KOPT-K1 (cell line): ENCODE measurements around the gene TTC9.

Experiments used
- H3K27ac ChIP-seq: fragments of 200-600 bp; sonication (generic); 2 replicates; pipeline ENCODE4 v1.5.1; 2016; ENCODE audit warnings: antibody characterized with exemption, mild to moderate bottlenecking, low read depth, low read length; ENCODE audit not compliant: poor library complexity, severe bottlenecking
- H3K36me3 ChIP-seq: fragments of 200-600 bp; sonication (generic); 2 replicates; pipeline ENCODE4 v1.5.1; 2017; ENCODE audit warnings: antibody characterized with exemption, mild to moderate bottlenecking, low read length, moderate library complexity; ENCODE audit not compliant: insufficient read depth
- H3K9me3 ChIP-seq: fragments of 200-600 bp; sonication (generic); 2 replicates; pipeline ENCODE4 v1.5.1; 2017; ENCODE audit warnings: antibody characterized with exemption, low read length, mild to moderate bottlenecking; ENCODE audit not compliant: insufficient read depth, poor library complexity, severe bottlenecking

The TTC9 gene

DNA sequence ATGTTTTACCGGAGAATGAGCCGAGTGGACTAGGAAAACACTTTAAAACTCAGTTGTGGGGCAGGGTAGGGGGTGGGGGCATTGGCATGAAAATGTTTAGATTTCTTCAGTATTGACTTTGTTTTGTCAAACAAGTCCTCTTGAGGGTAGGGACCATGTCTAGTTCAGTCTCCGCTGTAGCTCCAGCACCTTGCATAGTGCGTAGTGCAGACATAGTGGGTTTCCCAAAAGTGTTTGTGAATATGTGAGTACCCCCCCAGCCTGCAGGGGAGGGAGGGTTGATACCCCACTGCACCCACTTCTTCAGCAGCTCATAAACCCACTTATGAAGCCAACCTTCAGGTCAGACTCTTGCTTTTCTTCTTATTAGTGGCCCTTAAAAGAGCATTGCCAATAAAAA, 71.4 kb downstream of the TTC9 start:
- H3K27ac ChIP-seq, result no peak overlapping the region
- H3K9me3 ChIP-seq, result no peaks in the 10 kb centered on the region
- H3K36me3 ChIP-seq, result no peaks in the 10 kb centered on the region

- Histone ChIP-seq H3K36me3 (no peaks in the 10 kb centered on the region), H3K9me3 (no peaks in the 10 kb centered on the region), H3K27ac (no peak overlapping the region)
Observed at GRCh38 chr14:70713511-70713916, 71.8 kb downstream of the TTC9 start.

GRCh38 chr14:70714055-70714550, 72.4 kb downstream of the TTC9 start:
- Histone ChIP-seq H3K9me3 (no peaks in the 10 kb centered on the region), H3K36me3 (no peaks in the 10 kb centered on the region), H3K27ac (no peak overlapping the region)

- Histone ChIP-seq H3K27ac (no peak overlapping the region), H3K36me3 (no peaks in the 10 kb centered on the region), H3K9me3 (no peaks in the 10 kb centered on the region)
Observed at GRCh38 chr14:70716483-70716882, 74.8 kb downstream of the TTC9 start.

DNA sequence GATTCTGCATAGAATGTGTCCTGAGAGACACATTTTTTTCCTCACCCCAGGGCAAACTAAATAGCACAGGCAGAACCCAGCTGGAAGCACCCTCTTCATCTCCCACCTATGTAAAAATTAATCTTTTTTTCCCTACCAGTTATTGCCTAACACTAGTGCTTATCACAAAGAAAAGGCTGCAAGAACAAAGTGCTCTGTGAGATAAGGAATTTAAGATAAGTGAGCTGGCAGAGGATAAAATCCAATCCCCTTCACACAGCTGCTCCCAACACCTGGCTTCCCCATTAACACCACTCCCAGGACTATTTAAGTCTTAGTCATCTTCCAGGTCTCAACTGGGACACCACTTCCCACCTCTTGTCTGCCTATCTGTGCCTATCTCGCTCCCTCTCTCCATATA, 75.2 kb downstream of the TTC9 start:
- no peaks in the 10 kb centered on the region for H3K9me3 ChIP-seq
- no peak overlapping the region for H3K27ac ChIP-seq
- no peaks in the 10 kb centered on the region for H3K36me3 ChIP-seq

- H3K27ac ChIP-seq, result no peak overlapping the region
- H3K9me3 ChIP-seq, result no peaks in the 10 kb centered on the region
- no peaks in the 10 kb centered on the region for H3K36me3 ChIP-seq
Observed at GRCh38 chr14:70718383-70719118, 76.8 kb downstream of the TTC9 start.

DNA sequence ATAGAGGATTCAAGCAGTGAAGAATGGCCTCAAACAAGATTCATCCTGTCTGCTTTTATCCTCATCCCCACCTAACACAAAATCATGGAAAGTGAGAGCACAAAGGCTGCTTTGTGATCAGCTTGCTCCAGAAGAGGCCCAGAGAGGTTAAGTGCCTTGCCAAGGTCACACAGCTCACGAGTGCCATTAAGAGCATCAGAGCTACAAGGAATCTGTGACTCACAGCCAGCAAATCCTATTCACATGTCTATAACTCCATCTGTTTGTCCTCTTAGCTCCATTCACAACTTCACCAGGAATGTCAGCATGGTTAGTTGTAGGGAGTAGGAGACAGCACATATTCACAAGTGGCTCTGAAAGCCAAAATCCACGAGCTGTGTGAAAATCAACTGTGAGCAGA, 79.8 kb downstream of the TTC9 start:
- Histone ChIP-seq H3K36me3 (no peaks in the 10 kb centered on the region), H3K27ac (no peak overlapping the region), H3K9me3 (no peaks in the 10 kb centered on the region)

DNA sequence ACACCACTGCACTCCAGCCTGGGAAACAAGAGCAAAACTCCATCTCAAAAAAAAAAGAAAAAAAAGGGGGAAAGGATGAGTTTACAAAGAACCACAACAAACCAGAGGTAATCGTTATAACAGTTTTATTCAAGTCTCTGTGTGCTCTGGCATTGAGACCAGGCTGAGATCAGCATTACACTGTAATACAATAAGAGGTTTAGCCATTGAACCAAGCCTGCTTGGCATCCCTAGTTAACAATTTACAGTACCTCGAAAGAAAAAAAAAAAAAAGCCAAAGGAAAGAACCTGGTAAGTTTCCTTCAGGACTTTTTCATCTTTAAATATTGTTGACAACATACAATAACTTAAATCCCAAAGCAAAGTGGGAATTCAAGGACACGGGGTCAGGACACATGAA, 80.7 kb downstream of the TTC9 start:
- no peak overlapping the region for H3K27ac ChIP-seq
- H3K36me3 ChIP-seq, result no peaks in the 10 kb centered on the region
- no peaks in the 10 kb centered on the region for H3K9me3 ChIP-seq

GRCh38 chr14:70723276-70723675, 81.6 kb downstream of the TTC9 start:
- Histone ChIP-seq H3K9me3 (no peaks in the 10 kb centered on the region), H3K36me3 (no peaks in the 10 kb centered on the region), H3K27ac (no peak overlapping the region)

- no peaks in the 10 kb centered on the region for H3K9me3 ChIP-seq
- H3K27ac ChIP-seq, result no peak overlapping the region
- H3K36me3 ChIP-seq, result no peaks in the 10 kb centered on the region
Observed at GRCh38 chr14:70724110-70724509, 82.4 kb downstream of the TTC9 start.

GRCh38 chr14:70724944-70725343, 83.2 kb downstream of the TTC9 start:
- H3K36me3 ChIP-seq, result peaks cover 6% of the 10 kb centered on the region; the same call in 1 of the 2 replicates
- H3K9me3 ChIP-seq, result no peaks in the 10 kb centered on the region
- no peak overlapping the region for H3K27ac ChIP-seq
